Measurements from ENCODE around the gene SLC25A45.

The SLC25A45 gene

DNA sequence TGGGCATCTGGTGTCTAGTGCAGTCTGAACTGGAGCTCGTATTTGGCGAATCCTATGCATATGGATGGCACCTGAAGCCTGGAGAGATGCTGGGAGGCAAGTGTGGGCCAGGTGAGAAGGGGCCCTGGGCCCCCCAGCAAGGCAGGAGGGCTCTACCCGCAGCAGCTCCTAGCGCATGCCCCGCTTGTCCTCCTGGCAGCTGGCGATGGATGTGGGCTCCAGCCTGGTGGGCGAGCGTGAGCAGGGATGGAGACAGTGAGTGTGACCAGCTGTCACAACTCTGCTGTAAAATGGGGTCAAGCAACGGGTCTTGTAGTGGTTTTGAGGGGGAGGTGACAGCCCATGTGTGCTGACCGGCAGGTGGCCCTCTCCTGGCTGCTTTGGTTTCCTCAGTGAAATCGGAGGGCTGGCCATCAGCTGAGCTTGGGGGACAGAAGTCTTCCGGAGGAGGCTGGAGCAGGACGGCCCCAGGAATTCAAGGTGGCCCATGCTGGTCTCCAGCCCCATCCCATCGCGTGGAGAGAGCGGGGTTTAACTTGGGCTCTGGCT lies 16.0 kb upstream of the SLC25A45 start:
- Histone ChIP-seq H3K36me3 (replicated peaks) (peaks cover 79% of the 10 kb centered on the region), H3K27me3 (replicated peaks) (no peaks in the 10 kb centered on the region), H3K4me3 (ENCODE audit: low read depth, low read length) (no peak overlapping the region), H3K27ac (no peak overlapping the region)
- TF ChIP-seq, protein P1, sequence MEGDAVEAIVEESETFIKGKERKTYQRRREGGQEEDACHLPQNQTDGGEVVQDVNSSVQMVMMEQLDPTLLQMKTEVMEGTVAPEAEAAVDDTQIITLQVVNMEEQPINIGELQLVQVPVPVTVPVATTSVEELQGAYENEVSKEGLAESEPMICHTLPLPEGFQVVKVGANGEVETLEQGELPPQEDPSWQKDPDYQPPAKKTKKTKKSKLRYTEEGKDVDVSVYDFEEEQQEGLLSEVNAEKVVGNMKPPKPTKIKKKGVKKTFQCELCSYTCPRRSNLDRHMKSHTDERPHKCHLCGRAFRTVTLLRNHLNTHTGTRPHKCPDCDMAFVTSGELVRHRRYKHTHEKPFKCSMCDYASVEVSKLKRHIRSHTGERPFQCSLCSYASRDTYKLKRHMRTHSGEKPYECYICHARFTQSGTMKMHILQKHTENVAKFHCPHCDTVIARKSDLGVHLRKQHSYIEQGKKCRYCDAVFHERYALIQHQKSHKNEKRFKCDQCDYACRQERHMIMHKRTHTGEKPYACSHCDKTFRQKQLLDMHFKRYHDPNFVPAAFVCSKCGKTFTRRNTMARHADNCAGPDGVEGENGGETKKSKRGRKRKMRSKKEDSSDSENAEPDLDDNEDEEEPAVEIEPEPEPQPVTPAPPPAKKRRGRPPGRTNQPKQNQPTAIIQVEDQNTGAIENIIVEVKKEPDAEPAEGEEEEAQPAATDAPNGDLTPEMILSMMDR (IDR thresholded peaks at IDR 0.05; ENCODE audit: low read depth, low read length, missing control alignments) = peak; percentile 25
- no peak for DNase-seq
- in situ Hi-C loops (cut with HindIII; ENCODE audit: low pct_ligation_motif_present, low sequenced_read_pairs) = no loop called here

DNA sequence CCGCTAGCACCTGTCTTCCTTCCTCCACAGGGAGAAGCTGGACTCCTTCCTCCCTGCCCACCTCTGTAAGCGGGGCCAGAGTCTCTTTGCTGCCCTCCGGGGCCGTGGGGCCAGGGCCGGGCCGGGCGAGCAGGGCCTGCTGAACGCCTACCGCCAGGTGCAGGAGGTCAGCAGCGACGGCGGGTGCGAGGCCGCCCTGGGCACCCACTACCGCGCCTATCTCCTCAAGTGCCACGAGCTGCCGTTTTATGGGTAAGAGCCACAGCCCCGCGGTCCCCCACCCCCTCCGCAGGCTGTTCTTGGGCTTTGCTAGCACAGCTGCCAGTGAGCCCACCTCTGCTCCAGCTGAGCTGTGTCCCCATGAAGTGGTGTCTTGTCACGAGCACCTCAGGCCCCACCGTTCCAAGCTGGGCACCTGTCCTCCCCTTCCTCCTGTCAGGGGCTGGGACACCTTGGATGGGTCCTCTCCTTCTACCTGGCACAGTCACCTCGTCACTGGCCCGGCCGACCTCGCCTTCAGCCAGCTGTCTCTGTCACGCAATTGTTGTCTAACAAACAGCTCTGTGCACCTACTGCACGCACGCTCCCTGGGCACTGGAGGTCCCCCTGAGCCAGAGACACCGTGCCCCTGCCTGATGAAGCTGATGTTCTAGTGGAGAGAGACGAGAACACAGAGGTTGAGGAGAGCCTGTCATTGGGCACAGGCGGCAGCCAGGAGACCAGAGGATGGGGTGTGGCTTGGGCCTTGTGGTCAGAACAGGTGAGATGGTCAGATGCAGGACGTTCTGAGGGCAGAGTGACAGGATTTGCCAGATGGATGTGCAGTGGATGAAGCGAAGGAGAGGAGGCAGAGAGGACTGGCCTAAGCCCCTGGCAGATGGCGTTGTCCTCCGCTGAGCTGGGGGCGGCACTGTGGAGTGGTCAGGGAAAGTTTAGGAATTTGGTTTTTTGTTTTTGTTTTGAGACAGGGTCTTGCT lies 14.6 kb upstream of the SLC25A45 start:
- no peak for DNase-seq
- in situ Hi-C loops (cut with HindIII; ENCODE audit: low pct_ligation_motif_present, low sequenced_read_pairs) = no loop called here
- Histone ChIP-seq H3K4me3 (ENCODE audit: low read depth, low read length) (no peak overlapping the region), H3K36me3 (replicated peaks) (peaks cover 90% of the 10 kb centered on the region), H3K27ac (no peak overlapping the region), H3K27me3 (replicated peaks) (no peaks in the 10 kb centered on the region)
- TF ChIP-seq, protein P1 (IDR thresholded peaks at IDR 0.05; ENCODE audit: low read depth, low read length, missing control alignments) = no peak

DNA sequence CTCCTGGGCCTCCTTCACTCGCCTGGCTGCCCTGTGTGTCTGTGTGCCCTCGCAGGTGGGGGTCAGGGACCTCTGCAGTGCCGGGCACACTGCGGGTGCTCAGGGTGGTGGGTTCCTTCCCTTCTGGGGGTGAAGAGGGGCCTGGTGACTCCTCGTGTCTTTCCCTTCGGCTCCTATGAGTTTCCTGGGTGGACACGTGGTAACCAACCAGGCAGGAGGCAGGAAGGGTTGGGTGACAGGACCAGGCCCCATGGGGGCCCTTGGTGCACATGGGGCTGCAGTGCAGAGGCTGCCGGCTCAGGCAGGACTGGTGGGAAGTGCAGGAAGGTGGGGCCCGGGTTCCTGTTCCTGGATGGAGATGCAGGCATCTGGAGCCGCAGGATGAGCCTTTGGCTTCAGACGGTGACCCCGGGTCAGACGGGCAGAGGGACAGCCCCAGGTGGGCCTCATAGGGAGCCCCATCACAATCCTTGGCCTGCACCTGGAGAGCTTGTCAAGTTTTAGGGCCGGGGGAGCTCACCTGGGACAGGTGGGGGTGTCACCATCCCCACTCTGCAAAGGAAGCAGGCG lies 13.6 kb upstream of the SLC25A45 start:
- DNase-seq = no peak
- Histone ChIP-seq H3K27ac (no peak overlapping the region), H3K4me3 (ENCODE audit: low read depth, low read length) (no peak overlapping the region), H3K27me3 (replicated peaks) (no peaks in the 10 kb centered on the region), H3K36me3 (replicated peaks) (peaks cover 91% of the 10 kb centered on the region)
- TF ChIP-seq, protein P1 (IDR thresholded peaks at IDR 0.05; ENCODE audit: low read depth, low read length, missing control alignments) = no peak
- in situ Hi-C loops (cut with HindIII; ENCODE audit: low pct_ligation_motif_present, low sequenced_read_pairs) = no loop called here

DNA sequence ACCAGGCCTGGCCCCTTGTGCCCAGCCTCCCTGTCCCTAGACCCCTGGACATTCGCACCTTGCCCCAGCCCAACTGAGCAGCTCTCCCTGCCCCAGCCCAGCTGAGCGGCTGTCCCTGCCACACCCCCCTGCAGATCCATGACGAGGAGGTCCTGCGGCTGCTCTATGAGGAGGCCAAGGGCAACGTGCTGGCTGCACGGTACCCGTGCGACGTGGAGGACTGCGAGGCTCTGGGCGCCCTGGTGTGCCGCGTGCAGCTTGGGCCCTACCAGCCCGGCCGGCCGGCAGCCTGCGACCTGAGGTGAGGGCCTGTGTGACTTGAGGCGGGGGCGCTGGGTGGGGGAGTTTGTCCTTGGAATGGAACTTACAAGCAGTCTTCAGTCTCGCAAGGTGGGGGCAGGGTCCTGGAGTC lies 11.7 kb upstream of the SLC25A45 start:
- Histone ChIP-seq H3K27ac (no peak overlapping the region), H3K4me3 (ENCODE audit: low read depth, low read length) (no peak overlapping the region), H3K27me3 (replicated peaks) (no peaks in the 10 kb centered on the region), H3K36me3 (replicated peaks) (peaks cover 72% of the 10 kb centered on the region)
- in situ Hi-C loops (cut with HindIII; ENCODE audit: low pct_ligation_motif_present, low sequenced_read_pairs) = no loop called here
- TF ChIP-seq, protein P1 (IDR thresholded peaks at IDR 0.05; ENCODE audit: low read depth, low read length, missing control alignments) = no peak
- no peak for DNase-seq

DNA sequence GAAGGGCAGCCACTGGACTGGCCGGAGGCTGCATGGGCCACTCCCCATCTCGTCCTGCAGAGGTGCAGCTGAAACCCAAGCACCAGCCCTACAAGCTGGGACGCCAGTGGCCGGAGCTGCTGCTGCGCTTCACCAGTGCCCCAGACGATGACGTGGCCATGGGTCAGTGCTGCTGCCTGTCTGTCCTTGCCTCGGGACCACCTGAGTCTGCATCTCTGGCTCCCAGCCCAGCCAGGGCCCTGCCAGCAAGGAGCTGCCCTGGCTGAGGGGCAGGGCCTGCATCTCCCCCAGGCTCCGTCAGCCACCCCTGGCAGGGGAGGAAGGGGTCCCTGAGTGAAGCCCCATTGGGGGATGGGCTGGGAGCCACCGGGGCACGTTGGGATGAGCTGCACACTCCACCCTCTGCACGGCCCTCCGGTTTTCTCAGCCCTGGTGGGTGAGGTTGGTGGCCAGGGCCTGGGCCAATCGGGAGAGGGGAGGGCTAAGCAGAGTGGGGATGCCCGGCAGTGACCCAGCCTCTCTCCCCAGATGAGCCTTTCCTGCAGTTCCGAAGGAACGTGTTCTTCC lies 11.2 kb upstream of the SLC25A45 start:
- in situ Hi-C loops (cut with HindIII; ENCODE audit: low pct_ligation_motif_present, low sequenced_read_pairs) = no loop called here
- H3K4me3 ChIP-seq (ENCODE audit: low read depth, low read length) = no peak overlapping the region
- peaks cover 69% of the 10 kb centered on the region for H3K36me3 ChIP-seq (replicated peaks)
- TF ChIP-seq, protein P1 (IDR thresholded peaks at IDR 0.05; ENCODE audit: low read depth, low read length, missing control alignments) = no peak
- no peak overlapping the region for H3K27ac ChIP-seq
- no peaks in the 10 kb centered on the region for H3K27me3 ChIP-seq (replicated peaks)
- no peak for DNase-seq
